ENCODE data around the gene C1orf141.

The C1orf141 gene

GRCh38 chr1:67134695-67135094 lies at the start of gene C1orf141:
TSS of gene C1orf141 (minus strand) at chr1:67134970. CDS start at chr1:67127240, 7,730 bp downstream.
- in situ Hi-C loops (cut with MboI; ENCODE audit: low pct_unique_long_range_greater_than_20kb, low sequenced_read_pairs, unreplicated experiment): no loop called here
- no peak for DNase-seq (ENCODE audit: low spot score)
- TF ChIP-seq CTCF (IDR thresholded peaks at IDR 0.05; ENCODE audit: extremely low read depth, insufficient read depth, missing control alignments): no peak

- in situ Hi-C loops (cut with MboI; ENCODE audit: low pct_unique_long_range_greater_than_20kb, low sequenced_read_pairs, unreplicated experiment): no loop called here
- TF ChIP-seq CTCF (IDR thresholded peaks at IDR 0.05; ENCODE audit: extremely low read depth, insufficient read depth, missing control alignments): no peak
- no peak for DNase-seq (ENCODE audit: low spot score)
Observed at GRCh38 chr1:67175530-67176087, 40.8 kb upstream of the C1orf141 start.

GRCh38 chr1:67174716-67175284 lies 40.0 kb upstream of the C1orf141 start:
- no peak for TF ChIP-seq CTCF (IDR thresholded peaks at IDR 0.05; ENCODE audit: extremely low read depth, insufficient read depth, missing control alignments)
- no peak for DNase-seq (ENCODE audit: low spot score)
- in situ Hi-C loops (cut with MboI; ENCODE audit: low pct_unique_long_range_greater_than_20kb, low sequenced_read_pairs, unreplicated experiment): no loop called here

- DNase-seq (ENCODE audit: low spot score): no peak
- in situ Hi-C loops (cut with MboI; ENCODE audit: low pct_unique_long_range_greater_than_20kb, low sequenced_read_pairs, unreplicated experiment): no loop called here
- no peak for TF ChIP-seq CTCF (IDR thresholded peaks at IDR 0.05; ENCODE audit: extremely low read depth, insufficient read depth, missing control alignments)
Observed at GRCh38 chr1:67173988-67174387, 39.2 kb upstream of the C1orf141 start.

- in situ Hi-C loops (cut with MboI; ENCODE audit: low pct_unique_long_range_greater_than_20kb, low sequenced_read_pairs, unreplicated experiment): no loop called here
- no peak for TF ChIP-seq CTCF (IDR thresholded peaks at IDR 0.05; ENCODE audit: extremely low read depth, insufficient read depth, missing control alignments)
- no peak for DNase-seq (ENCODE audit: low spot score)
Observed at GRCh38 chr1:67171978-67172377, 37.2 kb upstream of the C1orf141 start.

GRCh38 chr1:67171574-67171955 lies 36.8 kb upstream of the C1orf141 start:
- in situ Hi-C loops (cut with MboI; ENCODE audit: low pct_unique_long_range_greater_than_20kb, low sequenced_read_pairs, unreplicated experiment): no loop called here
- no peak for DNase-seq (ENCODE audit: low spot score)
- no peak for TF ChIP-seq CTCF (IDR thresholded peaks at IDR 0.05; ENCODE audit: extremely low read depth, insufficient read depth, missing control alignments)
